AG04449 (cell line): ENCODE data around the gene EWSR1.
"Not testable (repeated sequence)": the region's sequence is repeated elsewhere in the genome, so short reads cannot be mapped to it uniquely, and the experiment has no call there.

Experiments used
- CTCF ChIA-PET: fragments of 350-600 bp; formaldehyde crosslinking; extraction: SDS; loops from one replicate; lab custom pipeline; 2021; ENCODE audit warnings: antibody characterized with exemption; lab: Yijun Ruan, JAX
- POLR2A ChIA-PET: fragments of 400-600, 350-600 bp; formaldehyde crosslinking; extraction: SDS; loops from one replicate; lab custom pipeline; 2020; ENCODE audit warnings: antibody characterized with exemption, inconsistent platforms; lab: Yijun Ruan, JAX
- DNase-seq: peaks from one replicate; pipeline ENCODE4 v3.0.0-alpha.2; 2010; ENCODE audit warnings: low read depth, low spot score
- H3K4me3 ChIP-seq: 2 replicates; pipeline ENCODE4 v1.5.1; 2011; ENCODE audit warnings: low read depth, mild to moderate bottlenecking, control low read depth, low read length
- TF ChIP-seq, protein P1 (sequence below): IDR thresholded peaks from one replicate; pipeline ENCODE4 v1.5.1; 2011; ENCODE audit warnings: mild to moderate bottlenecking, moderate library complexity, low read length, control low read depth, inconsistent platforms; ENCODE audit not compliant: insufficient read depth; ENCODE audit errors: missing control alignments

Gene EWSR1

DNA sequence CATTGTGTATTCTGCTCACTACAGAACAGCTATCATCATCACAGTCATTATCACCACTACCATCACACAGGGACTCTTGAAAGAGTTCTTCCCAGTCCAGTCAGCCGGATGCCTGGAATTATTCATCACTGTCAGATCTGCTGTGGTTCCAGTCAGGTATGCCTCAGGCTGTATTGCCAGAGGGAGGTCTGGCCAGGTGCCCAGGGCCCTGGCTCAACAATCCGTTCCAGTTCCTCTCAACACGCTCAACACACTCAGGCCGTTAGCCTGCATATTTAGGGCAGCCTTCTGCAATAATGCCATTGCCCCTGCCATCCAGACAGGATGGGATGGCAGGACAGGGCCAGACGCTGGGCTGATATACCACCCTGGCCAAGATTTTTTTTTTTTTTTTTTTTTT is 76.1 kb downstream of the EWSR1 start:
- ChIA-PET CTCF (interaction anchor here (0.8 to 2.6 kb wide), 2 partner anchors 35 to 38 kb away, joined by 3 to 10 read pairs; partner anchors contain the start of gene GAS2L1), POLR2A (interaction anchor here (0.6 kb wide), 2 partner anchors 11 to 32 kb away, joined by 3 read pairs; no protein-coding TSS in a partner anchor)
- TF ChIP-seq, protein P1, sequence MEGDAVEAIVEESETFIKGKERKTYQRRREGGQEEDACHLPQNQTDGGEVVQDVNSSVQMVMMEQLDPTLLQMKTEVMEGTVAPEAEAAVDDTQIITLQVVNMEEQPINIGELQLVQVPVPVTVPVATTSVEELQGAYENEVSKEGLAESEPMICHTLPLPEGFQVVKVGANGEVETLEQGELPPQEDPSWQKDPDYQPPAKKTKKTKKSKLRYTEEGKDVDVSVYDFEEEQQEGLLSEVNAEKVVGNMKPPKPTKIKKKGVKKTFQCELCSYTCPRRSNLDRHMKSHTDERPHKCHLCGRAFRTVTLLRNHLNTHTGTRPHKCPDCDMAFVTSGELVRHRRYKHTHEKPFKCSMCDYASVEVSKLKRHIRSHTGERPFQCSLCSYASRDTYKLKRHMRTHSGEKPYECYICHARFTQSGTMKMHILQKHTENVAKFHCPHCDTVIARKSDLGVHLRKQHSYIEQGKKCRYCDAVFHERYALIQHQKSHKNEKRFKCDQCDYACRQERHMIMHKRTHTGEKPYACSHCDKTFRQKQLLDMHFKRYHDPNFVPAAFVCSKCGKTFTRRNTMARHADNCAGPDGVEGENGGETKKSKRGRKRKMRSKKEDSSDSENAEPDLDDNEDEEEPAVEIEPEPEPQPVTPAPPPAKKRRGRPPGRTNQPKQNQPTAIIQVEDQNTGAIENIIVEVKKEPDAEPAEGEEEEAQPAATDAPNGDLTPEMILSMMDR, result no peak
- H3K4me3 ChIP-seq, result no peak overlapping the region
- DNase-seq, result peak; percentile 79

DNA sequence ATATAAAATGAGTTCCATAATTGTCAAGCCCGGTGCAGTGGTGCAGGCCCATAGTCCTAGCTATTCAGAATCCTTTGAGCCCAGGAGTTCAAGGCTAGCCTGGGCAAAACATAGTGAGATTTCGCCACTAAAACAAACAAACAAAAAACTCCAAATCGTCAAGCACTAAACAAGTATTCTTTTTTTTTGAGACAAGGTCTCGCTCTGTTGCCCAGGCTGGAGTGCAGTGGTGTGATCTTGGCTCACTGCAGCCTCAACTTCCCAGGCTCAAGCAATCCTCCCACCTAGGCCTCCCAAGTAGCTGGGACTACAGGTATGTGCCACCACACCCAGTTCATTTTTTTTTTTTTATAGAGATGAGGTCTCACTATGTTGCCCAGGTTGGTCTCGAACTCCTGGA is 76.8 kb downstream of the EWSR1 start:
- ChIA-PET POLR2A (interaction anchor here (0.6 kb wide), 1 partner anchor 31 kb away, joined by 3 read pairs; no protein-coding TSS in a partner anchor), CTCF (interaction anchor here (0.8 kb wide), 1 partner anchor 36 kb away, joined by 3 read pairs; no protein-coding TSS in a partner anchor)
- DNase-seq, H3K4me3 ChIP-seq: not testable (repeated sequence)

DNA sequence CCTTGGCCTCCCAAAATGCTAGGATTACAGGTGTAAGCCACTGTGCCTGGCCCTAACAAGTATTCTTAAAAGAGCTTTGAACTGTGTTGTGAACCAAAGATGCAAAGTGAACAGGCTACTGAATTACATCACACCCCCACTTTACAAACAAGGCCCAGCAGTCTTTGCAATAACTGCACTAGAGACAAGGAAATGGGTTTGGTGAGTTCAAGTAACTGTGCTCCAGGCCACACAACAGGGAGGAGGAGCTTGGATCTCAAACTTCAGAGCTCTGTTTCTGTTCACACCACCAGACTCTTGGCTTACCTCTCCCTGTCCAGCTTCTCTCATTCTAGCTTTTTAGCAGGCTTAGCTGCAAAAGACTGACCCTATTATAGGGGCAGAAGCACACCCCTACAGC is 77.9 kb downstream of the EWSR1 start:
- TF ChIP-seq, protein P1, result no peak
- CTCF ChIA-PET, result interaction anchor here (2.9 kb wide), 1 partner anchor 13 kb away, joined by 11 read pairs; no protein-coding TSS in a partner anchor

DNA sequence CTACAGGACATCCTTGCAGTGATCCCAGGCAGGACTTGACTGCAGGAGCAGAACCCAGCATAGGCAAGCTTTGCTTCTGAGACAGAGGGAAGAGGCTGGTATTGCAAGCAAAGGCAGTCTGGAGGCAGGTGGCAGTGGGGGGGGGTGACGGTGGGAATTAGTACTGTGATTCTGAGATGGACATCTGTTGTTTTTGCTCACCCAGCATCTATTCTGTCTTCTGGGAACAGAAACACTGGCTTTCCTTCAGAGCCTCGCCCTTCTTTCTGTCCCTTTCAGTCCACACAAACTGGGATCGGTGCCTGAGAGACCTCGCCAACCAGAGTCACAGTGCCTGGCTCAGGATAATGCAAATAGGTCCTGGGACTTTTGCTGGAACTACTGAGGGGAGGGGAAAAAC is 78.6 kb downstream of the EWSR1 start:
- no peak overlapping the region for H3K4me3 ChIP-seq
- ChIA-PET POLR2A (no interaction called here), CTCF (interaction anchor here (2.9 kb wide), 1 partner anchor 12 kb away, joined by 11 read pairs; no protein-coding TSS in a partner anchor)
- TF ChIP-seq, protein P1, result no peak
- no peak for DNase-seq

More for the DNA sequence above, 77.9 kb downstream of the EWSR1 start:
- no peak overlapping the region for H3K4me3 ChIP-seq
- DNase-seq, result no peak
- POLR2A ChIA-PET, result no interaction called here

DNA sequence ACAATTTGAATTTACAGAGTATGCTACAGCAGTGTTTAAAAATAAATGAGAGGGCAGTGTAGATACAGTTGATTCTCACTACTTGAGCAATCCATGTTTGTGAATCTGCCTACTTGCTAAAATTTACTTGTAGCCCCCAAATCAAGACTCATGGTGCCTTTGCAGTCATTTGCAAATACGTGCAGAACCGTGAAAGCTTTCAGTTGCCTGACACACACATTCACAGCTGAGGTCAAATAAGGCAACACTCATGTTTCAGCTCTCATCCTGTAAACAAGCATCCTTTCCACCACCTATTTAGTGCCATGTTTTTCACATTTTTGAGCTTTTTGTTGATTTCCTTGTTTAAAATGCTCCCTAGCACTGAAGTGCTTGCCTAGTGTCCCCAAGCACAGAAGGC is 80.0 kb downstream of the EWSR1 start:
- no peak for DNase-seq
- CTCF ChIA-PET, result interaction anchor here (2.9 kb wide), 1 partner anchor 11 kb away, joined by 11 read pairs; no protein-coding TSS in a partner anchor
- POLR2A ChIA-PET, result no interaction called here
- no peak overlapping the region for H3K4me3 ChIP-seq
- TF ChIP-seq, protein P1, result no peak

DNA sequence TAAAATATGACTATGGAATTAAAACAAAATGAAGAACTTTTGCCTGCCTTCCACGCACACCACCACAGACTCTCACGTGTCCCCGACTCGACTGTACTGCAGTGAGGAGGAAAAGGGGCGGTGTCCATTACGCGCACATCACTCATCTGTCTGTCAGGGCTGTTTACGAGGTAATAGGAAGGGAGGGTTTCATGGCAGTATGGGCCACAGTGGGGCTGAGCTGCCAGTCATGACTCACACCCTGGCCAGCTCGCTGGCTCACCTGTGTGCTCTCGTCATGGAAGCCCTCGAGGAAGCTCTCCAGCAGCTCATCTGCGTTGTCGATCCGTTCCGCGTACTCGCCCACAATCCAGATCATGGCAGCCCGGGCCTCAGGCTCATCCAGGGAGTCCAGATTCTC is 80.9 kb downstream of the EWSR1 start:
- TF ChIP-seq, protein P1, result no peak
- CTCF ChIA-PET, result interaction anchor here (1.0 to 1.5 kb wide), 2 partner anchors 10 to 43 kb away, joined by 3 to 5 read pairs; partner anchors contain the start of gene GAS2L1
- H3K4me3 ChIP-seq, result no peak overlapping the region
- POLR2A ChIA-PET, result no interaction called here
- no peak for DNase-seq
